ENCODE results near the gene CRIM1.
A peak's percentile ranks its signal among the peaks of the same experiment; 100 is the strongest.

CRIM1 gene

GRCh38 chr2:36582538-36582937 is 227.0 kb downstream of the CRIM1 start:
- no peak for DNase-seq (ENCODE audit: low read depth)

GRCh38 chr2:36582951-36583350 is 227.4 kb downstream of the CRIM1 start:
- DNase-seq (ENCODE audit: low read depth) = no peak

GRCh38 chr2:36584148-36584794 is 228.7 kb downstream of the CRIM1 start:
- DNase-seq (ENCODE audit: low read depth) = no peak

GRCh38 chr2:36586672-36587071 is 231.1 kb downstream of the CRIM1 start:
- no peak for DNase-seq (ENCODE audit: low read depth)

GRCh38 chr2:36587101-36587500 is 231.5 kb downstream of the CRIM1 start:
- DNase-seq (ENCODE audit: low read depth) = no peak

GRCh38 chr2:36587556-36587955 is 232.0 kb downstream of the CRIM1 start:
- no peak for DNase-seq (ENCODE audit: low read depth)

- DNase-seq (ENCODE audit: low read depth) = no peak
Observed at GRCh38 chr2:36589230-36589630, 233.7 kb downstream of the CRIM1 start.

- DNase-seq (ENCODE audit: low read depth) = no peak
Observed at GRCh38 chr2:36594849-36595248, 239.3 kb downstream of the CRIM1 start.

GRCh38 chr2:36596397-36596796 is 240.8 kb downstream of the CRIM1 start:
- DNase-seq (ENCODE audit: low read depth) = no peak

- no peak for DNase-seq (ENCODE audit: low read depth)
Observed at GRCh38 chr2:36597003-36597531, 241.5 kb downstream of the CRIM1 start.

- peak; percentile 32 for DNase-seq (ENCODE audit: low read depth)
Observed at GRCh38 chr2:36597532-36598377, 242.2 kb downstream of the CRIM1 start, which contains the start of gene FEZ2. TSS of gene FEZ2 (minus strand) at chr2:36598168. CDS start at chr2:36598142, 26 bp downstream.

Measured in stimulated activated CD8-positive, alpha-beta memory T cell treated with anti-CD3 and anti-CD28 coated beads, Interleukin-7, amount 100 ng/mL, for 24 hours (primary cell).